Testis (tissue), 2 donors: Measurements from ENCODE around the gene RCN1.

Source experiments
- CTCF ChIP-seq, 3 experiments: fragments of 450-650 bp in 2 of 3; fragments of 200-600 bp in 1 of 3; sonication (generic) in 1 of 3; IDR thresholded peaks; one replicate each; pipeline ENCODE4 v1.5.1; 2016 to 2019; ENCODE audit warnings: antibody characterized with exemption in 3 of 3, mild to moderate bottlenecking in 2 of 3, moderate library complexity in 1 of 3
- POLR2A ChIP-seq: fragments of 450-650 bp; IDR thresholded peaks from one replicate; pipeline ENCODE4 v1.6.1; 2017; ENCODE audit warnings: antibody characterized with exemption, mild to moderate bottlenecking, moderate library complexity

GRCh38 chr11:32131321-32131720, 40.4 kb downstream of the RCN1 start:
- TF ChIP-seq CTCF (IDR thresholded peaks at IDR 0.05) (no peak), POLR2A (no peak)
